Mesenteric fat pad (tissue), 1 donor: ENCODE results near the gene COL27A1. TPM values are rescaled to one million over a fixed set of nuclear protein-coding genes. Genes with fewer than 3 reads are reported as not detected.
A peak's percentile ranks its signal among the peaks of the same experiment; 100 is the strongest.

Experiments
- DNase-seq: peaks from one replicate; pipeline ENCODE4 v3.0.0-alpha.2; 2020; ENCODE audit warnings: low spot score
- total RNA-seq: library from RNA; stranded (reverse); fragmentation: NEBNext Ultra II Directional; extraction: Animal tissue kit (Norgen Biotek cat#: 25700); gene quantifications from one replicate; pipeline ENCODE4 v1.2.1, GENCODE V29; 2021
- donor health status: DM: yes; HTN: yes; CAD: no.

COL27A1 gene
- total RNA-seq, 1 donor from 2014 or later, result 101 TPM

- peak; percentile 69 for DNase-seq
These were observed 144.2 kb downstream of the COL27A1 start for GRCh38 chr9:114299286-114300152.

- no peak for DNase-seq
These were observed 145.0 kb downstream of the COL27A1 start for GRCh38 chr9:114300153-114300845.

GRCh38 chr9:114300846-114301797, 145.8 kb downstream of the COL27A1 start:
- peak; percentile 80 for DNase-seq

- peak; percentile 74 for DNase-seq
These were observed 146.6 kb downstream of the COL27A1 start for GRCh38 chr9:114301798-114302565.

- peak; percentile 28 for DNase-seq
These were observed 147.4 kb downstream of the COL27A1 start for GRCh38 chr9:114302727-114303126.

GRCh38 chr9:114303571-114303970, 148.2 kb downstream of the COL27A1 start:
- peak; percentile 35 for DNase-seq

GRCh38 chr9:114303977-114304376, 148.6 kb downstream of the COL27A1 start:
- DNase-seq, result peak; percentile 73

GRCh38 chr9:114304416-114305188, 149.3 kb downstream of the COL27A1 start:
- peak; percentile 78 for DNase-seq

- no peak for DNase-seq
These were observed 152.5 kb downstream of the COL27A1 start for GRCh38 chr9:114307899-114308267.

- peak; percentile 76 for DNase-seq
These were observed 153.1 kb downstream of the COL27A1 start for GRCh38 chr9:114308361-114308950.

- DNase-seq, result peak; percentile 62
These were observed 153.8 kb downstream of the COL27A1 start for GRCh38 chr9:114309096-114309495.

GRCh38 chr9:114310471-114311450, 155.4 kb downstream of the COL27A1 start:
- DNase-seq, result peak; percentile 64

GRCh38 chr9:114311571-114312512, 156.5 kb downstream of the COL27A1 start:
- DNase-seq, result peak; percentile 69

- peak; percentile 43 for DNase-seq
These were observed 157.2 kb downstream of the COL27A1 start for GRCh38 chr9:114312513-114312875.

- DNase-seq, result peak; percentile 28
These were observed 157.8 kb downstream of the COL27A1 start for GRCh38 chr9:114313186-114313585.

- DNase-seq, result peak; percentile 33
These were observed 159.0 kb downstream of the COL27A1 start for GRCh38 chr9:114314256-114314867.
